PC-3 (cell line): ENCODE data around the gene EIPR1.

Source experiments
- CTCF ChIP-seq: fragments of 300-600 bp; sonication (generic); conservative IDR thresholded peaks from 2 replicates; pipeline ENCODE4 v1.5.1; 2017; ENCODE audit warnings: antibody characterized with exemption, low read depth, mild to moderate bottlenecking, low read length
- EZH2phosphoT487 ChIP-seq: fragments of 300-600 bp; sonication (generic); IDR thresholded peaks from 2 replicates; pipeline ENCODE4 v1.6.1; 2018; ENCODE audit warnings: mild to moderate bottlenecking, antibody characterized with exemption, low read length, borderline replicate concordance

GRCh38 chr2:3187467-3187866, 190.2 kb downstream of the EIPR1 start:
- TF ChIP-seq CTCF (no peak), EZH2phosphoT487 (no peak)
